ENCODE results near the gene ZNF559.

GRCh38 chr19:9295411-9295849 lies 28.5 kb upstream of the ZNF559 start:
- TF ChIP-seq SP1 (IDR thresholded peaks at IDR 0.05; ENCODE audit: low read depth) = no peak
- no peak for TF ChIP-seq EZH2phosphoT487 (IDR thresholded peaks at IDR 0.05; ENCODE audit: borderline replicate concordance)
- TF ChIP-seq, protein P1, sequence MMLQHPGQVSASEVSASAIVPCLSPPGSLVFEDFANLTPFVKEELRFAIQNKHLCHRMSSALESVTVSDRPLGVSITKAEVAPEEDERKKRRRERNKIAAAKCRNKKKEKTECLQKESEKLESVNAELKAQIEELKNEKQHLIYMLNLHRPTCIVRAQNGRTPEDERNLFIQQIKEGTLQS (IDR thresholded peaks at IDR 0.05) = no peak
- TF ChIP-seq CTCF (IDR thresholded peaks at IDR 0.05 in 2 of 3, conservative IDR thresholded peaks at IDR 0.05 in 1 of 3; ENCODE audit: borderline replicate concordance in 1 of 3, insufficient read depth in 1 of 3, low read depth in 2 of 3, low read length in 2 of 3) = no peak
- TF ChIP-seq, protein P2, sequence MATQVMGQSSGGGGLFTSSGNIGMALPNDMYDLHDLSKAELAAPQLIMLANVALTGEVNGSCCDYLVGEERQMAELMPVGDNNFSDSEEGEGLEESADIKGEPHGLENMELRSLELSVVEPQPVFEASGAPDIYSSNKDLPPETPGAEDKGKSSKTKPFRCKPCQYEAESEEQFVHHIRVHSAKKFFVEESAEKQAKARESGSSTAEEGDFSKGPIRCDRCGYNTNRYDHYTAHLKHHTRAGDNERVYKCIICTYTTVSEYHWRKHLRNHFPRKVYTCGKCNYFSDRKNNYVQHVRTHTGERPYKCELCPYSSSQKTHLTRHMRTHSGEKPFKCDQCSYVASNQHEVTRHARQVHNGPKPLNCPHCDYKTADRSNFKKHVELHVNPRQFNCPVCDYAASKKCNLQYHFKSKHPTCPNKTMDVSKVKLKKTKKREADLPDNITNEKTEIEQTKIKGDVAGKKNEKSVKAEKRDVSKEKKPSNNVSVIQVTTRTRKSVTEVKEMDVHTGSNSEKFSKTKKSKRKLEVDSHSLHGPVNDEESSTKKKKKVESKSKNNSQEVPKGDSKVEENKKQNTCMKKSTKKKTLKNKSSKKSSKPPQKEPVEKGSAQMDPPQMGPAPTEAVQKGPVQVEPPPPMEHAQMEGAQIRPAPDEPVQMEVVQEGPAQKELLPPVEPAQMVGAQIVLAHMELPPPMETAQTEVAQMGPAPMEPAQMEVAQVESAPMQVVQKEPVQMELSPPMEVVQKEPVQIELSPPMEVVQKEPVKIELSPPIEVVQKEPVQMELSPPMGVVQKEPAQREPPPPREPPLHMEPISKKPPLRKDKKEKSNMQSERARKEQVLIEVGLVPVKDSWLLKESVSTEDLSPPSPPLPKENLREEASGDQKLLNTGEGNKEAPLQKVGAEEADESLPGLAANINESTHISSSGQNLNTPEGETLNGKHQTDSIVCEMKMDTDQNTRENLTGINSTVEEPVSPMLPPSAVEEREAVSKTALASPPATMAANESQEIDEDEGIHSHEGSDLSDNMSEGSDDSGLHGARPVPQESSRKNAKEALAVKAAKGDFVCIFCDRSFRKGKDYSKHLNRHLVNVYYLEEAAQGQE (IDR thresholded peaks at IDR 0.05; ENCODE audit: low read depth) = no peak
- no peak for TF ChIP-seq ZFX (IDR thresholded peaks at IDR 0.05)
- no peak for TF ChIP-seq POLR2A (IDR thresholded peaks at IDR 0.05; ENCODE audit: borderline replicate concordance, extremely low read depth, insufficient read depth, insufficient read length)
- TF ChIP-seq EZH2 (IDR thresholded peaks at IDR 0.05) = no peak
- TF ChIP-seq CEBPB (IDR thresholded peaks at IDR 0.05; ENCODE audit: low read depth) = no peak
- TF ChIP-seq CBX3 (IDR thresholded peaks at IDR 0.05; ENCODE audit: low read depth) = no peak
